GM12801 (cell line): Measurements from ENCODE around the gene EID3.

Experiments used
- TF ChIP-seq, protein P1 (sequence below): IDR thresholded peaks from one replicate; pipeline ENCODE4 v1.5.1; 2011; ENCODE audit warnings: control low read depth; ENCODE audit not compliant: insufficient read length; ENCODE audit errors: extremely low read depth

Gene EID3

DNA sequence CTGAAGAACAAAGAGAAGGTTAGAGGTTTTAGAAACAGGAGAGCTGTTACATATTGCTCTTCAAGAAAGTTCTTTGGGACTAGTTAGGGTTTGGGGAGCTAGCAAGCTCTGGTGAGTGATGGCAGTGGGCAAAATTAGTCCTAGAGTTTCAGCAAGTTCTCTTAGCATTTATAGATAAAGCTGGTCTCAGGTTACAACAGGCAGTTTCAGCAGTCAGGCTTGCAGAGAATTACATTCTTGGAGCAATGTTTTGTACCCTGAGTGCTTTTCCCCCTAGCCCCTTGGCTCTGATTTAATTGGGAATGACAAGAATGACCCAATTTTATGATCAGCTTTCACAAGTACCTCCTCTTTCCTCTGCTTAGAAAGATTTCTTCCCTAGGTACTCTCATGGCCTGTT lies 21.4 kb upstream of the EID3 start:
- TF ChIP-seq, protein P1, sequence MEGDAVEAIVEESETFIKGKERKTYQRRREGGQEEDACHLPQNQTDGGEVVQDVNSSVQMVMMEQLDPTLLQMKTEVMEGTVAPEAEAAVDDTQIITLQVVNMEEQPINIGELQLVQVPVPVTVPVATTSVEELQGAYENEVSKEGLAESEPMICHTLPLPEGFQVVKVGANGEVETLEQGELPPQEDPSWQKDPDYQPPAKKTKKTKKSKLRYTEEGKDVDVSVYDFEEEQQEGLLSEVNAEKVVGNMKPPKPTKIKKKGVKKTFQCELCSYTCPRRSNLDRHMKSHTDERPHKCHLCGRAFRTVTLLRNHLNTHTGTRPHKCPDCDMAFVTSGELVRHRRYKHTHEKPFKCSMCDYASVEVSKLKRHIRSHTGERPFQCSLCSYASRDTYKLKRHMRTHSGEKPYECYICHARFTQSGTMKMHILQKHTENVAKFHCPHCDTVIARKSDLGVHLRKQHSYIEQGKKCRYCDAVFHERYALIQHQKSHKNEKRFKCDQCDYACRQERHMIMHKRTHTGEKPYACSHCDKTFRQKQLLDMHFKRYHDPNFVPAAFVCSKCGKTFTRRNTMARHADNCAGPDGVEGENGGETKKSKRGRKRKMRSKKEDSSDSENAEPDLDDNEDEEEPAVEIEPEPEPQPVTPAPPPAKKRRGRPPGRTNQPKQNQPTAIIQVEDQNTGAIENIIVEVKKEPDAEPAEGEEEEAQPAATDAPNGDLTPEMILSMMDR = no peak

DNA sequence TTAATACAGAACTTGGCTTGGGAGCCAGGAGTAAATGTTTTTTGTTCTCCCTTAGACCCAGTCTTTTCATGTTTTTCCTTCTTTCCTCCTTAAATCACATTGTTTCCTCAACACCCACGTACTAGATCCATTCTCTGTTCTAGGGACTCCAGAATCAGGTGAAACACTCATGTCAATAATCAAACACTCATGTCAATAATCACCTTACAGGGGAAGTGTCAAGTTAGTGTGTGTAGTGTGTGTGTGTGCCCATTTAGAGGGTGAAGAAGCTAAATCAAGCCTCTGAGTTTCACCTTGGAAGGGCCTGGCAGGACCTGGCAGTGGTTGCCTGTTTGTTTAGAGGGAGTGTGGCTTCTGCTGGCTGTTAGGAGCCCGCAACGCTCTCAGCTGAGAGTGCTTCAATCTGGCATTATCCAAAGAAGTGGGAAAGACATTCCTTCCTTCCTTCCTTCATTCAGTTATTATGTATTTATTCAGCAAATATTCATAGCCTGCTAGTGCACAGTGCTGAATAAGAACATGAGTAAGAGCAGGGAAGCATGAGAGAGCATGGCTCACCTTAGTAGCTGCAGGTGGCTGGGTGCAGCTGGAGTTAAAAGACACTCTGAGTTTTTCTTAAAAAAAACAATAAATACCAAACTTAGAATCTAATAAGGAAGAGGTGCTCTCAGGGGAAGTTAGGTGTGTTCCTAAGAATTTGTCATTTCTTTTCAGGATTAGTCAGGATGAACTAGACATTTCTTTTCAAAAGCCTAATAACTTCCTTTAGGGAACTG lies 17.6 kb upstream of the EID3 start:
- TF ChIP-seq, protein P1 = no peak

DNA sequence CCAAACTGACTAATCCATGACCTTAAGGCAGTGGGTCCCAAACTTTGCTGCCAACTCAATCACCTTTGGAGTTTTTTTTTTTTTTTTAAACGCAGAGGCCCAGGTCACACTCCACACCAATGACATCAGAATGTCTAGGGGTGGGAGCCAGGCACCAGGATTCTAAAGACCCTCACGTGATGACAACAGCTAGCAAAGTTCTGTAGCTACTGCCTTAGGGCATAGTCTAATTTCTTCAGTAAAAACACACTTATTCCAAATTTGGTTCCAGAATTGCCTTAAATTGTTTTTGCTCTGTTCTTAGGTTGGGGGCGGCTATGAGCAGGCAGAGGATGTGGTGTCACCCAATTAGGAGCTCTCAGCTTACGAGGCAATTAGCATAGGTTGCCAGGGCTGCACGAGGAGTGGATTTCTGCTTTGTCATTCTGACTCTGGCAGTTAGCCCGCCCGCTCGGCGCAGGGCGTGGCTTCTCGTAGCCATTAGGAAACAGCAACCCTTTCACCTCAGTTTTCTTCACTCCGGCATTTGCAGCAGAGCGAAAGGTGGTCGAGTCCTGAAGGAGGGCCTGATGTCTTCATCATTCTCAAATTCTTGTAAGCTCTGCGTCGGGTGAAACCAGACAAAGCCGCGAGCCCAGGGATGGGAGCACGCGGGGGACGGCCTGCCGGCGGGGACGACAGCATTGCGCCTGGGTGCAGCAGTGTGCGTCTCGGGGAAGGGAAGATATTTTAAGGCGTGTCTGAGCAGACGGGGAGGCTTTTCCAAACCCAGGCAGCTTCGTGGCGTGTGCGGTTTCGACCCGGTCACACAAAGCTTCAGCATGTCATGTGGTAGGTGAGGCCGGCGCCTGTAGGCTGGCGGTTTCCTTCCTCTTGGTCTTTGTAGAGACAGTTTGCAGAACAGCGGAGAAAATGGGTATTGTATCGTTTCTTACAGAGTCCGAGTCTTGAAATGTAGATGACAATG lies 16.7 kb upstream of the EID3 start:
- TF ChIP-seq, protein P1 = no peak

DNA sequence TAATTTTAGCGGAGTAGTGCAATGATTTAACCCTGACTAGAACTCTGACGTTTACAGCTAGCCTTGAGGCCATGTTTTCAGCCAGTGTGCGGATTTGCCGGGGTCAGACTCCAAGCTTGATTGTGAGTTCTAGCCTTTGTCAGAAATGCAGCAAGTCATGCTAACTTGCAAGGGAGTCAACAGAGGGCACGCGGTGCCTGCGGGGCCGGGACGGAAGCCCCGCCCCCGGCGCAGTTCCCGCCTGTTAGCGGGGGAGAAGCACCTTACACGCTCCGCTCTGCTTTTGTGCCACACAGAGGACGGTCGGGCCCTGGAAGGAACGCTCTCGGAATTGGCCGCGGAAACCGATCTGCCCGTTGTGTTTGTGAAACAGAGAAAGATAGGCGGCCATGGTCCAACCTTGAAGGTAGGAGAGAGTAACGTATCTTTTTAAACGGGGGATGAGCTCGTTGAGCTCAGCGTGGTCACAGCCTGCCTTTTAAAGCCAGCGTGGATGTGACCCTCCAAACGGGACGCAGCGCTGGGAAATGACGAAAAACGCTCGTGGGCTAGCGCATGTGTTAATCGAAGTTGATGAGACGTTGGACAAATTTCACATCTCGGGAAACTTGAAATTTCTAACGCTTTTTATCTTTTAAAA lies 14.8 kb upstream of the EID3 start:
- TF ChIP-seq, protein P1 = no peak

DNA sequence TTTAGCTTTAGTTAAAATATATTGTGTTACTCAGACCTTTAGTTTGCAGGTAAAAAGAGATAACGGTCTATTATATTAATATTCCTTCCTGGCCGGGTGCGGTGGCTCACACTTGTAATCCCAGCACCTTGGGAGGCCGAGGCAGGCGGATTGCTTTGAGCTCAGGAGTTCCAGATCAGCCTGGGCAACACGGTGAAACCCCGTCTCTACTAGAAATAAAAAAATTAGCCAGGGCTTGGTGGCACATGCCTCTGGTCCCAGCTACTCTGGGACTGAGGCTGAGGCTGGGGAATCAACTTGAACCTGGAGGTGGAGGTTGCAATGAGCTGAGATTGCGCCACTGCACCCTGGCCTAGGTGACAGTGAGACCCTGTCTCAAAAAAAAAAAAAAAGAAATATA lies 13.2 kb upstream of the EID3 start:
- TF ChIP-seq, protein P1 = no peak

DNA sequence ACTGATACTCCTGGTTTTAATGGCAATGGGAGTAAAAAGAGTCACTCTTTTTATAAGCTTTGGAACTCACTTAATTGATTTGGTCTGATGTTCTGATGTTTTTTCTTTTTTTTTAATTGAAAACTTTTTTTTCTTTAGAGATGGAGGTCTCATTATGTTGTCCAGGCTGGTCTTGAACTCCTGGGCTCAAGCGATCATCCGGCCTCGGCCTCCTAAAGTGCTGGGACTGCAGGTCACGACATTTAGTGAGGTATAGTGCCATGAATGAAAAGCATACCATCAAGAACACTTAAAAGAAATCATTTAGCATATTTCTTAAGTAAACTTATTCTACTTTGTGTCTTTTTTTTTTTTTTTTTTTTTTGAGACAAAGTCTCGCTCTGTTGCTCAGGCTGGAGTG lies 12.7 kb upstream of the EID3 start:
- TF ChIP-seq, protein P1 = no peak
